HepG2 (cell line): Measurements from ENCODE around the gene C12orf60. TPM values are rescaled to one million over a fixed set of nuclear protein-coding genes. Genes with fewer than 3 reads are reported as not detected.
A peak's percentile ranks its signal among the peaks of the same experiment; 100 is the strongest.

Experiments
- ATF5 ChIP-seq: sonication (generic); formaldehyde crosslinking; IDR thresholded peaks from 2 replicates; pipeline ENCODE4 v1.4.0; 2020; ENCODE audit warnings: mild to moderate bottlenecking, low read depth, missing genetic modification reagents
- HMG20A ChIP-seq: IDR thresholded peaks from 2 replicates; pipeline ENCODE4 v1.6.1; 2016; ENCODE audit warnings: borderline replicate concordance
- HMGXB3 ChIP-seq: sonication (generic); formaldehyde crosslinking; IDR thresholded peaks from 2 replicates; pipeline ENCODE4 v1.4.0; 2020; ENCODE audit warnings: missing genetic modification reagents, borderline replicate concordance
- HMGXB4 ChIP-seq, 2 experiments: sonication (generic) in 1 of 2; formaldehyde crosslinking in 1 of 2; IDR thresholded peaks; 2 replicates each; pipeline versions ENCODE4 v1.4.0 to v1.6.1; 2018 to 2020; ENCODE audit warnings: missing genetic modification reagents in 2 of 2, borderline replicate concordance in 1 of 2, low read depth in 1 of 2, mild to moderate bottlenecking in 1 of 2, missing biosample characterization in 1 of 2
- KDM4B ChIP-seq: sonication (generic); formaldehyde crosslinking; IDR thresholded peaks from 2 replicates; pipeline ENCODE4 v1.4.0; 2020; ENCODE audit warnings: missing genetic modification reagents
- KIAA2018 ChIP-seq: sonication (generic); formaldehyde crosslinking; IDR thresholded peaks from 2 replicates; pipeline ENCODE4 v1.5.0; 2020; ENCODE audit warnings: mild to moderate bottlenecking, missing genetic modification reagents, borderline replicate concordance
- RXRB ChIP-seq: IDR thresholded peaks from 2 replicates; pipeline ENCODE4 v1.6.1; 2016; ENCODE audit warnings: borderline replicate concordance, missing genetic modification reagents, missing compliant biosample characterization
- SALL1 ChIP-seq: sonication (generic); formaldehyde crosslinking; IDR thresholded peaks from 2 replicates; pipeline ENCODE4 v1.8.0; 2022; ENCODE audit warnings: mild to moderate bottlenecking, missing genetic modification reagents
- SKI ChIP-seq: fragments of 450-650 bp; IDR thresholded peaks from one replicate; pipeline ENCODE4 v1.6.1; 2018; ENCODE audit warnings: mild to moderate bottlenecking; ENCODE audit not compliant: partially characterized antibody
- SMAD9 ChIP-seq: sonication (generic); formaldehyde crosslinking; IDR thresholded peaks from 2 replicates; pipeline ENCODE4 v1.5.1; 2020; ENCODE audit warnings: mild to moderate bottlenecking, missing genetic modification reagents
- SNAI1 ChIP-seq: sonication (generic); formaldehyde crosslinking; IDR thresholded peaks from 2 replicates; pipeline ENCODE4 v1.5.0; 2020; ENCODE audit warnings: mild to moderate bottlenecking, missing genetic modification reagents, borderline replicate concordance
- ZBTB1 ChIP-seq: sonication (generic); formaldehyde crosslinking; IDR thresholded peaks from 2 replicates; pipeline ENCODE4 v1.4.0; 2020; ENCODE audit warnings: missing genetic modification reagents, borderline replicate concordance
- ZNF614 ChIP-seq: IDR thresholded peaks from 2 replicates; pipeline ENCODE4 v1.6.1; 2018; ENCODE audit warnings: missing biosample characterization, missing genetic modification reagents, inconsistent platforms, borderline replicate concordance
- ZNF788 ChIP-seq: sonication (generic); formaldehyde crosslinking; IDR thresholded peaks from 2 replicates; pipeline ENCODE4 v1.5.0; 2020; ENCODE audit warnings: mild to moderate bottlenecking, missing genetic modification reagents, borderline replicate concordance
- polyA plus RNA-seq, 8 experiments: library from polyadenylated mRNA; depleted of rRNA in 3 of 8; stranded (reverse) in 7 of 8; unstranded in 1 of 8; fragments of >200 nt; fragmentation: Illumina TruSeq in 4 of 8; extraction: Trizol in 4 of 8; gene quantifications; 2 replicates each; pipeline versions ENCODE4 v1.2.1 to v1.2.3, GENCODE V29; 2011 to 2016; ENCODE audit warnings: low read depth in 4 of 8, missing spikeins in 1 of 8, mixed read lengths in 1 of 8; ENCODE audit not compliant: insufficient read depth in 1 of 8
- total RNA-seq, 5 experiments: library from RNA; depleted of rRNA; stranded (reverse); fragments of >200 nt; fragmentation: Illumina TruSeq; extraction: Trizol; gene quantifications; 2 replicates each; pipeline ENCODE4 v1.2.3, GENCODE V29; 2016; ENCODE audit warnings: low read depth in 1 of 5

The C12orf60 gene
- total and polyA plus RNA-seq, 2 of the 13 experiments (the other 11 are each of a cell fraction or from before 2014, with no cell fraction given) = 0.55 to 1.4 TPM

GRCh38 chr12:14840616-14841015, 37.1 kb downstream of the C12orf60 start (continued):
- no peak for TF ChIP-seq ZBTB1 (CRISPR knock-in tag)
- no peak for TF ChIP-seq SKI
- TF ChIP-seq SALL1 = peak; percentile 34; the same call in 1 of the 2 replicates
- TF ChIP-seq KDM4B = no peak
- TF ChIP-seq HMGXB4 (CRISPR knock-in tag; IDR thresholded peaks at IDR 0.05; ENCODE audit: borderline replicate concordance in 1 of 2, low read depth in 1 of 2) = no peak
- TF ChIP-seq ATF5 (CRISPR knock-in tag) = no peak
- no peak for TF ChIP-seq HMGXB3 (CRISPR knock-in tag)
- TF ChIP-seq RXRB (CRISPR knock-in tag) = peak; percentile 39; the same call in 1 of the 2 replicates
- TF ChIP-seq HMG20A (CRISPR knock-in tag) = peak; percentile 38; the same call in 1 of the 2 replicates
- no peak for TF ChIP-seq SNAI1
- TF ChIP-seq KIAA2018 (CRISPR knock-in tag) = no peak
- no peak for TF ChIP-seq SMAD9 (CRISPR knock-in tag)
- TF ChIP-seq ZNF788 (CRISPR knock-in tag) = no peak
- TF ChIP-seq ZNF614 = 0 out of 2 replicates have a peak, but pooled peaks have one; percentile 59
